ENCODE data around the gene DGCR2.

- TF ChIP-seq CTCF (IDR thresholded peaks at IDR 0.05) (no peak), POLR2A (IDR thresholded peaks at IDR 0.05) (no peak)
These were observed 59.9 kb downstream of the DGCR2 start for GRCh38 chr22:19062139-19062942.
